HepG2 (cell line): ENCODE results near the gene ZNF513. TPM values are rescaled to one million over a fixed set of nuclear protein-coding genes. Genes with fewer than 3 reads are reported as not detected.
A peak's percentile ranks its signal among the peaks of the same experiment; 100 is the strongest.

Experiments used
- CREM ChIP-seq, 2 experiments: sonication (generic) in 1 of 2; formaldehyde crosslinking in 1 of 2; IDR thresholded peaks; 2 replicates each; pipeline versions ENCODE4 v1.4.0 to v1.6.1; 2016 to 2020; ENCODE audit warnings: antibody characterized with exemption in 1 of 2, mild to moderate bottlenecking in 1 of 2, missing genetic modification reagents in 1 of 2
- HES4 ChIP-seq: sonication (generic); formaldehyde crosslinking; IDR thresholded peaks from 2 replicates; pipeline ENCODE4 v1.9.0; 2021; ENCODE audit warnings: mild to moderate bottlenecking, missing genetic modification reagents, borderline replicate concordance
- KLF13 ChIP-seq: sonication (generic); formaldehyde crosslinking; IDR thresholded peaks from 2 replicates; pipeline ENCODE4 v1.4.0; 2020; ENCODE audit warnings: mild to moderate bottlenecking, missing genetic modification reagents
- PHF5A ChIP-seq: IDR thresholded peaks from one replicate; pipeline ENCODE4 v1.6.1; 2018; ENCODE audit warnings: low read depth, missing genetic modification reagents; ENCODE audit not compliant: unreplicated experiment
- PTBP1 ChIP-seq: fragments of 200-400 bp; formaldehyde crosslinking; IDR thresholded peaks from 2 replicates; pipeline ENCODE4 v1.6.1; 2018; ENCODE audit warnings: low read length, low read depth; ENCODE audit not compliant: poor library complexity, severe bottlenecking
- TARDBP ChIP-seq: sonication (generic); formaldehyde crosslinking; IDR thresholded peaks from 2 replicates; pipeline ENCODE4 v1.8.0; 2022; ENCODE audit warnings: mild to moderate bottlenecking, missing genetic modification reagents
- ZBTB20 ChIP-seq: sonication (generic); formaldehyde crosslinking; IDR thresholded peaks from 2 replicates; pipeline ENCODE4 v1.8.1; 2023; ENCODE audit warnings: missing genetic modification reagents, low read depth, mild to moderate bottlenecking, borderline replicate concordance
- ZNF274 ChIP-seq: sonication (generic); formaldehyde crosslinking; IDR thresholded peaks from 2 replicates; pipeline ENCODE4 v1.5.1; 2020; ENCODE audit warnings: mild to moderate bottlenecking, missing genetic modification reagents
- ZNF512 ChIP-seq: sonication (generic); formaldehyde crosslinking; IDR thresholded peaks from 2 replicates; pipeline ENCODE4 v1.4.0; 2020; ENCODE audit warnings: mild to moderate bottlenecking, missing genetic modification reagents
- ZNF687 ChIP-seq: sonication (generic); formaldehyde crosslinking; IDR thresholded peaks from 2 replicates; pipeline ENCODE4 v1.5.1; 2020; ENCODE audit warnings: mild to moderate bottlenecking, missing genetic modification reagents, moderate library complexity
- ZNF768 ChIP-seq: sonication (generic); formaldehyde crosslinking; IDR thresholded peaks from 2 replicates; pipeline ENCODE4 v1.4.0; 2020; ENCODE audit warnings: missing genetic modification reagents
- polyA plus RNA-seq, 8 experiments: library from polyadenylated mRNA; depleted of rRNA in 3 of 8; stranded (reverse) in 7 of 8; unstranded in 1 of 8; fragments of >200 nt; fragmentation: Illumina TruSeq in 4 of 8; extraction: Trizol in 4 of 8; gene quantifications; 2 replicates each; pipeline versions ENCODE4 v1.2.1 to v1.2.3, GENCODE V29; 2011 to 2016; ENCODE audit warnings: low read depth in 4 of 8, missing spikeins in 1 of 8, mixed read lengths in 1 of 8; ENCODE audit not compliant: insufficient read depth in 1 of 8
- total RNA-seq, 5 experiments: library from RNA; depleted of rRNA; stranded (reverse); fragments of >200 nt; fragmentation: Illumina TruSeq; extraction: Trizol; gene quantifications; 2 replicates each; pipeline ENCODE4 v1.2.3, GENCODE V29; 2016; ENCODE audit warnings: low read depth in 1 of 5
- TF ChIP-seq, protein P1 (sequence below), 2 experiments: sonication (generic) in 1 of 2; formaldehyde crosslinking in 1 of 2; IDR thresholded peaks; 2 replicates each; pipeline versions ENCODE4 v1.5.1 to v1.6.1; 2011 to 2020; ENCODE audit warnings: borderline replicate concordance in 1 of 2, low read depth in 1 of 2, low read length in 1 of 2, mild to moderate bottlenecking in 1 of 2, missing genetic modification reagents in 1 of 2, moderate library complexity in 1 of 2
- TF ChIP-seq, protein P2 (sequence below): conservative IDR thresholded peaks from 2 replicates; pipeline ENCODE4 v1.6.1; 2018; ENCODE audit warnings: missing genetic modification reagents
- TF ChIP-seq, protein P3 (sequence below): sonication (generic); formaldehyde crosslinking; IDR thresholded peaks from 2 replicates; pipeline ENCODE4 v1.8.1; 2022; ENCODE audit warnings: low read depth, mild to moderate bottlenecking, missing genetic modification reagents

The ZNF513 gene
- total and polyA plus RNA-seq, 2 of the 13 experiments (the other 11 are each of a cell fraction or from before 2014, with no cell fraction given), result 4.9 to 6.3 TPM

- TF ChIP-seq ZNF512 (no peak), ZNF768 (CRISPR knock-in tag) (peak; percentile 47; the same call in 1 of the 2 replicates), PHF5A (no peak), CREM (IDR thresholded peaks at IDR 0.05) (peak; percentile 52; the same call in 1 of the 2 replicates), CREM (CRISPR knock-in tag; IDR thresholded peaks at IDR 0.05) (no peak), HES4 (peak; percentile 79), KLF13 (CRISPR knock-in tag) (peak; percentile 51; the same call in 1 of the 2 replicates), TARDBP (CRISPR knock-in tag) (0 out of 2 replicates have a peak, but pooled peaks have one; percentile 59), PTBP1 (peak; percentile 45), ZNF274 (peak; percentile 10; the same call in 1 of the 2 replicates), ZBTB20 (CRISPR knock-in tag) (0 out of 2 replicates have a peak, but pooled peaks have one; percentile 11), ZNF687 (CRISPR knock-in tag) (peak; percentile 64)
- TF ChIP-seq, protein P1, sequence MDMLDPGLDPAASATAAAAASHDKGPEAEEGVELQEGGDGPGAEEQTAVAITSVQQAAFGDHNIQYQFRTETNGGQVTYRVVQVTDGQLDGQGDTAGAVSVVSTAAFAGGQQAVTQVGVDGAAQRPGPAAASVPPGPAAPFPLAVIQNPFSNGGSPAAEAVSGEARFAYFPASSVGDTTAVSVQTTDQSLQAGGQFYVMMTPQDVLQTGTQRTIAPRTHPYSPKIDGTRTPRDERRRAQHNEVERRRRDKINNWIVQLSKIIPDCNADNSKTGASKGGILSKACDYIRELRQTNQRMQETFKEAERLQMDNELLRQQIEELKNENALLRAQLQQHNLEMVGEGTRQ (IDR thresholded peaks at IDR 0.05; ENCODE audit: low read depth, low read length), result 0 out of 2 replicates have a peak, but pooled peaks have one; percentile 1
- TF ChIP-seq, protein P1 (CRISPR knock-in tag; IDR thresholded peaks at IDR 0.05; ENCODE audit: borderline replicate concordance), result no peak
- TF ChIP-seq, protein P2, sequence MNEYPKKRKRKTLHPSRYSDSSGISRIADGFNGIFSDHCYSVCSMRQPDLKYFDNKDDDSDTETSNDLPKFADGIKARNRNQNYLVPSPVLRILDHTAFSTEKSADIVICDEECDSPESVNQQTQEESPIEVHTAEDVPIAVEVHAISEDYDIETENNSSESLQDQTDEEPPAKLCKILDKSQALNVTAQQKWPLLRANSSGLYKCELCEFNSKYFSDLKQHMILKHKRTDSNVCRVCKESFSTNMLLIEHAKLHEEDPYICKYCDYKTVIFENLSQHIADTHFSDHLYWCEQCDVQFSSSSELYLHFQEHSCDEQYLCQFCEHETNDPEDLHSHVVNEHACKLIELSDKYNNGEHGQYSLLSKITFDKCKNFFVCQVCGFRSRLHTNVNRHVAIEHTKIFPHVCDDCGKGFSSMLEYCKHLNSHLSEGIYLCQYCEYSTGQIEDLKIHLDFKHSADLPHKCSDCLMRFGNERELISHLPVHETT (CRISPR knock-in tag), result no peak
- TF ChIP-seq, protein P3, sequence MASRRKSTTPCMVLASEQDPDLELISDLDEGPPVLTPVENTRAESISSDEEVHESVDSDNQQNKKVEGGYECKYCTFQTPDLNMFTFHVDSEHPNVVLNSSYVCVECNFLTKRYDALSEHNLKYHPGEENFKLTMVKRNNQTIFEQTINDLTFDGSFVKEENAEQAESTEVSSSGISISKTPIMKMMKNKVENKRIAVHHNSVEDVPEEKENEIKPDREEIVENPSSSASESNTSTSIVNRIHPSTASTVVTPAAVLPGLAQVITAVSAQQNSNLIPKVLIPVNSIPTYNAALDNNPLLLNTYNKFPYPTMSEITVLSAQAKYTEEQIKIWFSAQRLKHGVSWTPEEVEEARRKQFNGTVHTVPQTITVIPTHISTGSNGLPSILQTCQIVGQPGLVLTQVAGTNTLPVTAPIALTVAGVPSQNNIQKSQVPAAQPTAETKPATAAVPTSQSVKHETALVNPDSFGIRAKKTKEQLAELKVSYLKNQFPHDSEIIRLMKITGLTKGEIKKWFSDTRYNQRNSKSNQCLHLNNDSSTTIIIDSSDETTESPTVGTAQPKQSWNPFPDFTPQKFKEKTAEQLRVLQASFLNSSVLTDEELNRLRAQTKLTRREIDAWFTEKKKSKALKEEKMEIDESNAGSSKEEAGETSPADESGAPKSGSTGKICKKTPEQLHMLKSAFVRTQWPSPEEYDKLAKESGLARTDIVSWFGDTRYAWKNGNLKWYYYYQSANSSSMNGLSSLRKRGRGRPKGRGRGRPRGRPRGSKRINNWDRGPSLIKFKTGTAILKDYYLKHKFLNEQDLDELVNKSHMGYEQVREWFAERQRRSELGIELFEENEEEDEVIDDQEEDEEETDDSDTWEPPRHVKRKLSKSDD (CRISPR knock-in tag), result 0 out of 2 replicates have a peak, but pooled peaks have one; percentile 10
Observed at GRCh38 chr2:27370816-27371620, 9.5 kb downstream of the ZNF513 start (continued).
